Body of pancreas (tissue), 4 donors: ENCODE data around the gene TAF13. TPM values are rescaled to one million over a fixed set of nuclear protein-coding genes. Genes with fewer than 3 reads are reported as not detected.
"Not testable (repeated sequence)": the region's sequence is repeated elsewhere in the genome, so short reads cannot be mapped to it uniquely, and the experiment has no call there.

Experiments used
- ATAC-seq: fragments of 150-250 bp; one replicate; pipeline ENCODE4 v1.9.1; 2016
- DNase-seq, 4 donors: peaks; one replicate each; pipeline ENCODE4 v3.0.0-alpha.2; 2019
- H3K27ac ChIP-seq, 4 donors: fragments of 200-600 bp; sonication (generic); 1 replicate in 3 of 4; 2 replicates in 1 of 4; pipeline versions ENCODE4 v1.5.1 to v1.6.1; 2016 to 2019; ENCODE audit warnings: mild to moderate bottlenecking in 1 of 4, mixed read lengths in 1 of 4, moderate library complexity in 1 of 4
- H3K27me3 ChIP-seq, 2 donors: fragments of 200-600 bp; sonication (generic); one replicate each; pipeline ENCODE4 v1.6.0; 2016; ENCODE audit warnings: mild to moderate bottlenecking in 1 of 2
- H3K36me3 ChIP-seq, 2 donors: fragments of 200-600 bp; sonication (generic); replicated peaks in 1 of 2; 2 replicates each; pipeline ENCODE4 v1.5.1; 2016; ENCODE audit warnings: low read depth in 2 of 2; ENCODE audit not compliant: insufficient read depth in 1 of 2
- H3K4me1 ChIP-seq: fragments of 200-600 bp; sonication (generic); one replicate; pipeline ENCODE4 v1.6.0; 2016
- H3K4me3 ChIP-seq, 2 donors: fragments of 200-600 bp; sonication (generic); 1 replicate in 1 of 2; 2 replicates in 1 of 2; pipeline ENCODE4 v1.5.1; 2016 to 2019
- H3K9me3 ChIP-seq, 3 donors: fragments of 200-600 bp; sonication (generic); 1 replicate in 2 of 3; 2 replicates in 1 of 3; pipeline ENCODE4 v1.5.1; 2016
- POLR2A ChIP-seq, 3 donors: fragments of 450-650 bp; IDR thresholded peaks; one replicate each; pipeline ENCODE4 v1.6.1; 2016; ENCODE audit warnings: antibody characterized with exemption in 3 of 3, mild to moderate bottlenecking in 2 of 3
- WGBS, 2 donors: methylation state at CpG; one replicate each; pipeline ENCODE4 v1.1.5; 2017; 5-methylcytosine and 5-hydroxymethylcytosine counted together
- intact Hi-C: fragments of 100-400 bp; cut with DNase I; formaldehyde crosslinking; loops from one replicate; pipeline ENCODE4 v1.15.1; 2023
- total RNA-seq, 2 donors: library from RNA; depleted of rRNA; stranded (reverse); fragments of >200 nt; gene quantifications; one replicate each; pipeline ENCODE4 v1.1.0, GENCODE V29; 2016
- TF ChIP-seq, protein P1 (sequence below), 7 experiments: fragments of 450-650 bp in 4 of 7; fragments of 200-600 bp in 3 of 7; sonication (generic) in 3 of 7; IDR thresholded peaks; one replicate each; pipeline ENCODE4 v1.5.1; 2016 to 2019; ENCODE audit warnings: antibody characterized with exemption in 7 of 7

Gene TAF13
- total RNA-seq, 2 donors from 2014 or later, result 5.9 to 18.4 TPM

DNA sequence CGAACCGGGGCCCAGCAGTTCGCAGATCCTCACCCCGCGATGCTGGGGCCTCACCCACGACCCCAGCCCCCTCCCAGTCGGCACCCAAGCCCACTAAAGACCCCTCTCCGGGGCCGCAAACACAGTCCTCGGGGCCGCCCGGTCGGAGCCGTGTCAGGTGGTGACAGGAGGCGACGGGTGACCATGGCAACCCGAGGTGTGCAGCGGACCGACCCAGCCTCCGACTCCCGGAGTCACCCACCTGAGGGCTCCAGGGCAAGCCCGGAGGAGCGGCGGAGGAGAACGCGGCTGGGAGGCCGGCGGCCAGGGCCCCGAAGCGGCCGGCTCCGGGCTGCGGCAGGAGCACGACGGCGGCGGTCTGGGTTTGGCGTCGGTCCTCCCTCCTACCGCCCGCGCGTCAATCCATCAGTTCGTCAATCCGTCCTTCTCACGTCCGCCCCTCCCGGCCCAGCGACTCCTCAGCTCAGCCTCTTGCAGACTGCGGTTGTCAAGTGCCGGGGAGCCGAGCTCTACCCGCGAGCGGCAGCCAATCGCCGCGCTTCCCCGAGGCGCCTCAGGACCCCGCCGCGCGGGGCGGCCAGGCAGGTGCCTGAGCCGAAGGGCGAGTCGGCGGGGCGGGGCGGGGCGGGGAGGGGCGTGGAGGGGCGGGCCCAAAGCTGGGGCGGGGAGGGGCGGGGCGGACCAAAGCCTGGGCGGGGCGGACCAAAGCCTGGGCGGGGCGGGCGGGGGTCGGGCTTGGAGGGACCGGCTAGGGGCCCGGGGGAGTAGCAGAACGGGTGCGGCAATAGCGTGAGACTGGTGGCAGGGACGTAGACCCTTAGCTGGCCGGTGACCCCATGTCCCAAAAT is 34.0 kb downstream of the TAF13 start, which contains the start of gene WDR47:
Gene WDR47 (minus strand): TSS at position 482 of the 848 bp plus-strand sequence. CDS start 18,590 bp downstream, outside the sequence.
- intact Hi-C loops, result no loop called here
- DNase-seq, result peak; percentile 94 to 97 (median 96)
- peaks cover 11% of the 10 kb centered on the region for H3K4me1 ChIP-seq
- peak; percentile 100 for ATAC-seq
- peak within 1 kb of the TSS; percentile 54 to 97 for H3K4me3 ChIP-seq
- 0 to 2% methylated on average over 11 to 70 of the region's 90 CpGs for WGBS, 2 donors
- no peaks in the 10 kb centered on the region for H3K36me3 ChIP-seq
- H3K27ac ChIP-seq, result peak within 1 kb of the TSS; percentile 54 to 88 (median 71)
- H3K27me3 ChIP-seq, result no peaks in the 10 kb centered on the region
- TF ChIP-seq, protein P1, sequence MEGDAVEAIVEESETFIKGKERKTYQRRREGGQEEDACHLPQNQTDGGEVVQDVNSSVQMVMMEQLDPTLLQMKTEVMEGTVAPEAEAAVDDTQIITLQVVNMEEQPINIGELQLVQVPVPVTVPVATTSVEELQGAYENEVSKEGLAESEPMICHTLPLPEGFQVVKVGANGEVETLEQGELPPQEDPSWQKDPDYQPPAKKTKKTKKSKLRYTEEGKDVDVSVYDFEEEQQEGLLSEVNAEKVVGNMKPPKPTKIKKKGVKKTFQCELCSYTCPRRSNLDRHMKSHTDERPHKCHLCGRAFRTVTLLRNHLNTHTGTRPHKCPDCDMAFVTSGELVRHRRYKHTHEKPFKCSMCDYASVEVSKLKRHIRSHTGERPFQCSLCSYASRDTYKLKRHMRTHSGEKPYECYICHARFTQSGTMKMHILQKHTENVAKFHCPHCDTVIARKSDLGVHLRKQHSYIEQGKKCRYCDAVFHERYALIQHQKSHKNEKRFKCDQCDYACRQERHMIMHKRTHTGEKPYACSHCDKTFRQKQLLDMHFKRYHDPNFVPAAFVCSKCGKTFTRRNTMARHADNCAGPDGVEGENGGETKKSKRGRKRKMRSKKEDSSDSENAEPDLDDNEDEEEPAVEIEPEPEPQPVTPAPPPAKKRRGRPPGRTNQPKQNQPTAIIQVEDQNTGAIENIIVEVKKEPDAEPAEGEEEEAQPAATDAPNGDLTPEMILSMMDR (IDR thresholded peaks at IDR 0.05), result peak in 1 of 7 experiments; percentile 16
- TF ChIP-seq POLR2A (IDR thresholded peaks at IDR 0.05), result peak; percentile 95 to 97 (median 96)
- no peaks in the 10 kb centered on the region for H3K9me3 ChIP-seq

DNA sequence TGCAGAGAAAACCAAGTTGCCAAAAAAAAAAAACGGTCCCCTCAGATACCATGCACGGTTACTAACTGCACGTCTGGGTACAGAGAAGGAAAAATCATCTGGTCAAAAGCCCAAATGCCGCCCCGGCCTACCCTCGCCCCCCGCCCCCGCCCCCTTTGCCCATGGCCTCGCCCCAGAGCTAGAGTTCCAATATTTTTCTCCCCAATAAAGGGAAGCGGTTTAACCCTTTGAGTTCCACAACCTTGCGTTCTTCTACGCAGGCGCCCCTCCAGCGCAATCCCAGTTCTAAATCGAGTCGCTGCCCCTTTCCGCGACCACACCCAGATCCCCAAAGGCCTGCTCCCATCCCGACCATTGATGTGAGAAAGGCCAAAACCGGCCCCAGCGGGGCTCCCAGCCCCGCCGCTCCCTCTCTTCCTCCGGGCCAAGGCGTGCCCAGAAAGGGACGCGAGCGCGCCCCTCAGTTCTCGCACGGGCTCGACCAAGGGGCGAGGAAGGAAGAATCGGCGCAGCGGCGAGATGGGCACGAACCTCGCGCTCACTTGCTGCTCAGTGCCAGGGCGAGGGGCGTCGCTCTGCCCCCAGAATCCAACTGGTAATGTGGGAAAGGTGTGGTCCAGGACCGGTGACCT is 34.7 kb downstream of the TAF13 start:
- H3K4me1 ChIP-seq, result peaks cover 11% of the 10 kb centered on the region
- no peaks in the 10 kb centered on the region for H3K27me3 ChIP-seq
- 0 to 1% methylated on average over 13 to 41 of the region's 44 CpGs for WGBS, 2 donors
- DNase-seq (peak in 2 of 4 donors; percentile 17 to 18), ATAC-seq (peak; percentile 6)
- H3K4me3 ChIP-seq, result peak overlapping the region; percentile 54 to 97
- TF ChIP-seq, protein P1 (IDR thresholded peaks at IDR 0.05), result no peak
- TF ChIP-seq POLR2A (IDR thresholded peaks at IDR 0.05), result no peak
- no peaks in the 10 kb centered on the region for H3K36me3 ChIP-seq
- H3K27ac ChIP-seq, result peak overlapping the region in 3 of 4 donors; percentile 68 to 88 (median 74)
- intact Hi-C loops, result no loop called here
- H3K9me3 ChIP-seq, result no peaks in the 10 kb centered on the region

DNA sequence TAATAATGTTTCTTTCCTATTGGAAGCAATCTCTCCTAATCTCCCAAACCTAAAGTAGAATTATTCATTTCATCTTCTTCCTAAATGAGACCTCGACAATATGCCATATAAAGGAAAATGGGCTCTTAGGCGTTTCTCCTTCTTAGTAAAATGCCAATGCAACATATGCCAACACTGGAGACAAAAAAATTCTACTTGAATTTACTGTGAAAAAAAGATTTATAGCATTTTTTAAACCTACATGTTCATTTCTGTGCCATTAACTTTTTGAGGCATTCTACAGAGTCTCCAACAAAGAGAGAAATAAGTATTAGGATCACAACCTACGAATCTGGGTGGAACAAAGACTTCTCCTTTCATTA is 35.2 kb downstream of the TAF13 start:
- Histone ChIP-seq H3K4me1 (peaks cover 11% of the 10 kb centered on the region), H3K27me3 (no peaks in the 10 kb centered on the region), H3K4me3 (peak overlapping the region in 1 of 2 donors; percentile 97), H3K27ac (no peak overlapping the region), H3K9me3 (no peaks in the 10 kb centered on the region), H3K36me3 (no peaks in the 10 kb centered on the region)
- TF ChIP-seq POLR2A (IDR thresholded peaks at IDR 0.05), result no peak
- TF ChIP-seq, protein P1 (IDR thresholded peaks at IDR 0.05), result no peak
- 24 to 25% methylated on average over 3 of the region's 3 CpGs for WGBS, 2 donors
- no peak for ATAC-seq
- intact Hi-C loops, result no loop called here
- no peak for DNase-seq

DNA sequence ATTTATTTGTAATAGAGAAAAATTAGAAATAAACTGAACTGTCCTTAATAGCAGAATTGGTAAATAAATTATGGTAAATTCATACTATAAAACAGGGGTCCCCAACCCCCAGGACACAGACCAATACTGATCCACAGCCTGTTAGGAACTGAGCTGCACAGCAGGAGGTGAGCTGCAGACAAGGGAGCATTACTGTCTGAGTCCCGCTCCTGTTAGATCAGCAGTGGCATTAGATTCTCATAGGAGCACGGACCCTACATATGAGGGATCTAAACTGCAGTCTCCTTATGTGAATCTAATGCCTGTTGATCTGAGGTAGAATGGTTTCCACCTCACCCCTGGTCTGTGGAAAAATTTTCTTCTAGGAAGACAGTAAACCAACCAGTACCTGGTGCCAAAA is 41.4 kb downstream of the TAF13 start:
- Histone ChIP-seq H3K9me3 (no peaks in the 10 kb centered on the region), H3K27ac (no peak overlapping the region), H3K4me3 (no peak overlapping the region), H3K4me1 (no peaks in the 10 kb centered on the region), H3K27me3 (no peaks in the 10 kb centered on the region), H3K36me3 (no peaks in the 10 kb centered on the region)
- intact Hi-C loops, result no loop called here
- TF ChIP-seq POLR2A (IDR thresholded peaks at IDR 0.05), result no peak
- TF ChIP-seq, protein P1 (IDR thresholded peaks at IDR 0.05), result no peak
- DNase-seq (no peak), ATAC-seq (no peak)
- WGBS, 2 donors, result 100% methylated on average over 2 of the region's 2 CpGs

DNA sequence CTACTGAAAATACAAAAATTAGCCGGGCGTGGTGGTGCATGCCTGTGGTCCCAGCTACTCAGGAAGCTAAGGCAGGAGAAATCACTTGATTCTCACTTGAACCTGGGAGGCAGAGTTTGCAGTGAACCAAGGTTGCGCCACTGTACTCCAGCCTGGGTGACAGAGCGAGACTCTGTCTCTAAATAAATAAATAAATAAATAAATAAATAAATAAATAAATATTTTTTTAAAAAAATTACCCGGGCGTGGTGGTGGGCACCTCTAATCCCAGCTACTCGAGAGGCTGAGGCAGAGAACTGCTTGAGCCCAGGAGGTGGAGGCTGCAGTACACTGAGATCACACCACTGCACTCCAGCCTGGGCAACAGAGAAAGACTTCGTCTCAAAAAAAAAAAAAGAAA is 46.3 kb downstream of the TAF13 start:
- DNase-seq, H3K36me3 ChIP-seq, H3K4me1 ChIP-seq, H3K4me3 ChIP-seq, H3K27me3 ChIP-seq, H3K9me3 ChIP-seq, intact Hi-C loops, ATAC-seq, H3K27ac ChIP-seq: not testable (repeated sequence)
- 92 to 93% methylated on average over 8 of the region's 8 CpGs for WGBS, 2 donors
